HG03457 (cell line): Measurements from ENCODE around the gene GRID1.
"Not testable (repeated sequence)": the region's sequence is repeated elsewhere in the genome, so short reads cannot be mapped to it uniquely, and the experiment has no call there.

Source experiments
- ATAC-seq: cut with Tn5 transposase; IDR thresholded peaks from one replicate; pipeline ENCODE4 v1.9.1; 2021; ENCODE audit warnings: moderate number of reproducible peaks; ENCODE audit not compliant: unreplicated experiment

GRID1 gene

GRCh38 chr10:86121200-86121599 lies 245.4 kb downstream of the GRID1 start:
- no peak for ATAC-seq

- ATAC-seq, result no peak
Observed at GRCh38 chr10:86117051-86117450, 249.5 kb downstream of the GRID1 start.

GRCh38 chr10:86113983-86114382 lies 252.6 kb downstream of the GRID1 start:
- ATAC-seq, result no peak

- no peak for ATAC-seq
Observed at GRCh38 chr10:86113501-86113900, 253.1 kb downstream of the GRID1 start.

GRCh38 chr10:86113044-86113443 lies 253.6 kb downstream of the GRID1 start:
- ATAC-seq, result no peak

GRCh38 chr10:86111902-86112545 lies 254.6 kb downstream of the GRID1 start:
- no peak for ATAC-seq

GRCh38 chr10:86110156-86110786 lies 256.3 kb downstream of the GRID1 start:
- no peak for ATAC-seq

- ATAC-seq, result no peak
Observed at GRCh38 chr10:86109421-86109820, 257.2 kb downstream of the GRID1 start.

- ATAC-seq, result no peak
Observed at GRCh38 chr10:86108696-86109095, 257.9 kb downstream of the GRID1 start.

- ATAC-seq, result not testable (repeated sequence)
Observed at GRCh38 chr10:86107611-86108310, 258.8 kb downstream of the GRID1 start.

GRCh38 chr10:86107131-86107530 lies 259.5 kb downstream of the GRID1 start:
- ATAC-seq, result no peak

- no peak for ATAC-seq
Observed at GRCh38 chr10:86106616-86107015, 260.0 kb downstream of the GRID1 start.

- no peak for ATAC-seq
Observed at GRCh38 chr10:86105640-86106039, 261.0 kb downstream of the GRID1 start.

- no peak for ATAC-seq
Observed at GRCh38 chr10:86105181-86105580, 261.4 kb downstream of the GRID1 start.

GRCh38 chr10:86104611-86105145 lies 261.9 kb downstream of the GRID1 start:
- no peak for ATAC-seq

- ATAC-seq, result no peak
Observed at GRCh38 chr10:86104156-86104555, 262.4 kb downstream of the GRID1 start.

- ATAC-seq, result no peak
Observed at GRCh38 chr10:86103391-86104101, 263.0 kb downstream of the GRID1 start.

GRCh38 chr10:86102451-86102850 lies 264.1 kb downstream of the GRID1 start:
- no peak for ATAC-seq

GRCh38 chr10:86102031-86102430 lies 264.6 kb downstream of the GRID1 start:
- no peak for ATAC-seq

- ATAC-seq, result peak; percentile 62
Observed at GRCh38 chr10:86100581-86101061, 266.0 kb downstream of the GRID1 start.
